ENCODE results near the gene EXTL2. TPM values are rescaled to one million over a fixed set of nuclear protein-coding genes. Genes with fewer than 3 reads are reported as not detected.

The EXTL2 gene
- total and polyA plus RNA-seq, 2 donors (not counting 3 experiments of a cell fraction or from before 2014, with no cell fraction given): 19.4 to 30.7 TPM

- H3K79me2 ChIP-seq (ENCODE audit: control insufficient read depth, insufficient read depth, low read length): peaks cover 4% of the 10 kb centered on the region
- H4K20me1 ChIP-seq (replicated peaks; ENCODE audit: control insufficient read depth, extremely low read depth, insufficient read depth, low read length): no peaks in the 10 kb centered on the region
- no peak overlapping the region for H3K9ac ChIP-seq (replicated peaks; ENCODE audit: extremely low read depth, insufficient read depth, low read length)
- H3K27ac ChIP-seq (ENCODE audit: insufficient read depth, low read depth, low read length): no peak overlapping the region
- H3K9me1 ChIP-seq (replicated peaks; ENCODE audit: control insufficient read depth, extremely low read depth, insufficient read depth, low read length): no peaks in the 10 kb centered on the region
- POLR2A ChIA-PET: interaction anchor here (0.5 kb wide), 1 partner anchor 312 kb away, joined by 5 read pairs; the partner anchor contains the start of gene S1PR1
- BruUV-seq (replicated peaks): no TSS peak
- CTCF ChIA-PET: interaction anchor here (6.0 kb wide), 1 partner anchor 362 kb away, joined by 53 read pairs; no protein-coding TSS in a partner anchor
- no peaks in the 10 kb centered on the region for H3K9me3 ChIP-seq (replicated peaks; ENCODE audit: control insufficient read depth, insufficient read depth, low read length)
- no peak overlapping the region for H3K4me3 ChIP-seq (replicated peaks in 1 of 3; ENCODE audit: insufficient read depth in 1 of 3, low read depth in 1 of 3, low read length in 3 of 3)
- H3K4me2 ChIP-seq (ENCODE audit: insufficient read depth, low read length): no peak overlapping the region
- intact Hi-C loops (cut with micrococcal nuclease) (loop anchor here (5.0 kb wide), 3 partner anchors 82 to 512 kb away; partner anchors contain the start of gene DPH5), dilution Hi-C loops (cut with MboI; ENCODE audit: extremely low pct_ligation_motif_present, low sequenced_read_pairs) (loop anchor here (25.0 kb wide), 1 partner anchor 387 kb away; no protein-coding TSS in a partner anchor)
- TF ChIP-seq EZH2 (IDR thresholded peaks at IDR 0.05; ENCODE audit: borderline replicate concordance, low read depth, low read length, severe bottlenecking) (no peak), MYC (IDR thresholded peaks at IDR 0.05; ENCODE audit: low read depth, low read length) (no peak), POLR2AphosphoS5 (IDR thresholded peaks at IDR 0.05; ENCODE audit: insufficient read depth, low read depth, low read length) (no peak)
- no peaks in the 10 kb centered on the region for H3K27me3 ChIP-seq (ENCODE audit: control insufficient read depth in 2 of 2, insufficient read depth in 2 of 2, low read length in 2 of 2)
- DNase-seq (ENCODE audit: low read depth, low spot score) (no peak), FAIRE-seq (no peak)
- no peak overlapping the region for H2AFZ ChIP-seq (ENCODE audit: low read depth, low read length)
- H3K4me1 ChIP-seq (ENCODE audit: control insufficient read depth, extremely low read depth, insufficient read depth, low read length): peaks cover 11% of the 10 kb centered on the region
- peaks cover 0 to 8% of the 10 kb centered on the region in 2 experiments for H3K36me3 ChIP-seq (ENCODE audit: control insufficient read depth in 2 of 2, extremely low read depth in 1 of 2, insufficient read depth in 2 of 2, low read length in 2 of 2)
Measured at GRCh38 chr1:100924991-100925390, 30.3 kb upstream of the EXTL2 start.

GRCh38 chr1:100924212-100924611 lies 29.6 kb upstream of the EXTL2 start:
- Histone ChIP-seq H3K79me2 (ENCODE audit: control insufficient read depth, insufficient read depth, low read length) (peaks cover 4% of the 10 kb centered on the region), H3K4me2 (ENCODE audit: insufficient read depth, low read length) (no peak overlapping the region), H3K9ac (replicated peaks; ENCODE audit: extremely low read depth, insufficient read depth, low read length) (no peak overlapping the region), H3K9me1 (replicated peaks; ENCODE audit: control insufficient read depth, extremely low read depth, insufficient read depth, low read length) (no peaks in the 10 kb centered on the region), H3K27me3 (ENCODE audit: control insufficient read depth in 2 of 2, insufficient read depth in 2 of 2, low read length in 2 of 2) (no peaks in the 10 kb centered on the region), H3K27ac (ENCODE audit: insufficient read depth, low read depth, low read length) (no peak overlapping the region), H3K4me3 (replicated peaks in 1 of 3; ENCODE audit: insufficient read depth in 1 of 3, low read depth in 1 of 3, low read length in 3 of 3) (no peak overlapping the region), H2AFZ (ENCODE audit: low read depth, low read length) (no peak overlapping the region), H3K36me3 (ENCODE audit: control insufficient read depth in 2 of 2, extremely low read depth in 1 of 2, insufficient read depth in 2 of 2, low read length in 2 of 2) (peaks cover 0 to 8% of the 10 kb centered on the region in 2 experiments), H3K9me3 (replicated peaks; ENCODE audit: control insufficient read depth, insufficient read depth, low read length) (no peaks in the 10 kb centered on the region), H3K4me1 (ENCODE audit: control insufficient read depth, extremely low read depth, insufficient read depth, low read length) (peaks cover 11% of the 10 kb centered on the region), H4K20me1 (replicated peaks; ENCODE audit: control insufficient read depth, extremely low read depth, insufficient read depth, low read length) (no peaks in the 10 kb centered on the region)
- BruUV-seq (replicated peaks): no TSS peak
- intact Hi-C loops (cut with micrococcal nuclease) (loop anchor here (5.0 kb wide), 3 partner anchors 83 to 513 kb away; partner anchors contain the start of gene DPH5), dilution Hi-C loops (cut with MboI; ENCODE audit: extremely low pct_ligation_motif_present, low sequenced_read_pairs) (loop anchor here (25.0 kb wide), 1 partner anchor 388 kb away; no protein-coding TSS in a partner anchor)
- POLR2A ChIA-PET: interaction anchor here (0.5 kb wide), 1 partner anchor 313 kb away, joined by 5 read pairs; the partner anchor contains the start of gene S1PR1
- DNase-seq (ENCODE audit: low read depth, low spot score) (peak; percentile 49), FAIRE-seq (no peak)
- CTCF ChIA-PET: interaction anchor here (0.8 to 6.0 kb wide), 6 partner anchors 66 to 514 kb away, joined by 3 to 53 read pairs (median 6); no protein-coding TSS in a partner anchor
- TF ChIP-seq POLR2AphosphoS5 (IDR thresholded peaks at IDR 0.05; ENCODE audit: insufficient read depth, low read depth, low read length) (no peak), EZH2 (IDR thresholded peaks at IDR 0.05; ENCODE audit: borderline replicate concordance, low read depth, low read length, severe bottlenecking) (no peak), GATA2 (IDR thresholded peaks at IDR 0.05; ENCODE audit: insufficient read depth, insufficient read length, low read depth, low read length) (peak; percentile 45), MYC (IDR thresholded peaks at IDR 0.05; ENCODE audit: low read depth, low read length) (no peak), FOS (IDR thresholded peaks at IDR 0.05; ENCODE audit: borderline replicate concordance, insufficient read depth, low read length) (peak; percentile 38), POLR2A (IDR thresholded peaks at IDR 0.05; ENCODE audit: low read depth, low read length) (no peak), CTCF (IDR thresholded peaks at IDR 0.05; ENCODE audit: extremely low read depth in 1 of 2, insufficient read depth in 1 of 2, low read depth in 1 of 2, low read length in 2 of 2) (no peak), JUN (IDR thresholded peaks at IDR 0.05; ENCODE audit: borderline replicate concordance, insufficient read depth, insufficient read length, low read depth) (no peak), MAX (IDR thresholded peaks at IDR 0.05; ENCODE audit: insufficient read depth, insufficient read length) (no peak)

All from endothelial cell of umbilical vein (primary cell).